ENCODE measurements around the gene ZFP91. TPM values are rescaled to one million over a fixed set of nuclear protein-coding genes. Genes with fewer than 3 reads are reported as not detected.

Gene ZFP91
- total and polyA plus RNA-seq, 3 donors from 2014 or later = 99.0 to 215 (median 126) TPM

DNA sequence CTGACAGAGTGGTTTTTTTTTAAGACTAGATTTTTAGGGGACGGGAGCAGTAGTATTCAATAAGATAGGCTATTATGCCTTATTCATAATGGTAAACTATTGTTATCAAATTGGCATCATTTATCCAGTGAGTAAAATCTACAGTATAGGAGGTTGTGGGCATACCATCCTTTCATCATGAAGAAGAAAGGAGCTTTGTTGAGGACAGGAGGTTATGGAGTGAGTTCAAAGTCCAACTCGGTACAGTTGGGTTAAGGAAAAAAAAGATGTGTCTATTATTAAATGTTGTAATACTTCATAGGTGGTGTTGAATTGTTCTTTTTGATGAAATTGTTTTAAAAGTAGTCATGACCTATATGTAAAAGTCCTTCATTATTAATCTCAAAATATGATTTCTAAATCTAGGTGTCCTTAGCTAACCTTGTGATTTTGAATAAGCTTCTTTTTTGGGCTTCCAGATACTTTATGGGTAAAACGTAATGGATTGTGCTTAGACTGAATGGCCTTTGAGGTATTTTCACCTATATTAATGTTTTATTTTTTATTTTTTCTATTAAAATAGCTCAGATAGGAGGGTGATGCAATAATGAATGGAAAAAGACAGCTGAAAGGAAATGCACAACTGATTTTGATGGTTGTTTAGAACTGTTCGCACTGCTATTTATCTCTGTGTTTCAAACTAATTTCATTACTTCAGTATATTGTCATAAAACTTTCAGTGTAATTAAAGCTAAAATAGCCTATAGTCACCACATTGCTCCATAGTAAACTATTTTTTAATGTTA is 28.3 kb downstream of the ZFP91 start:
- TF ChIP-seq, protein P1, sequence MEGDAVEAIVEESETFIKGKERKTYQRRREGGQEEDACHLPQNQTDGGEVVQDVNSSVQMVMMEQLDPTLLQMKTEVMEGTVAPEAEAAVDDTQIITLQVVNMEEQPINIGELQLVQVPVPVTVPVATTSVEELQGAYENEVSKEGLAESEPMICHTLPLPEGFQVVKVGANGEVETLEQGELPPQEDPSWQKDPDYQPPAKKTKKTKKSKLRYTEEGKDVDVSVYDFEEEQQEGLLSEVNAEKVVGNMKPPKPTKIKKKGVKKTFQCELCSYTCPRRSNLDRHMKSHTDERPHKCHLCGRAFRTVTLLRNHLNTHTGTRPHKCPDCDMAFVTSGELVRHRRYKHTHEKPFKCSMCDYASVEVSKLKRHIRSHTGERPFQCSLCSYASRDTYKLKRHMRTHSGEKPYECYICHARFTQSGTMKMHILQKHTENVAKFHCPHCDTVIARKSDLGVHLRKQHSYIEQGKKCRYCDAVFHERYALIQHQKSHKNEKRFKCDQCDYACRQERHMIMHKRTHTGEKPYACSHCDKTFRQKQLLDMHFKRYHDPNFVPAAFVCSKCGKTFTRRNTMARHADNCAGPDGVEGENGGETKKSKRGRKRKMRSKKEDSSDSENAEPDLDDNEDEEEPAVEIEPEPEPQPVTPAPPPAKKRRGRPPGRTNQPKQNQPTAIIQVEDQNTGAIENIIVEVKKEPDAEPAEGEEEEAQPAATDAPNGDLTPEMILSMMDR (IDR thresholded peaks at IDR 0.05) = no peak
- no peak for TF ChIP-seq POLR2A (IDR thresholded peaks at IDR 0.05)
- DNase-seq = no peak
- Histone ChIP-seq H3K27ac (no peak overlapping the region), H3K36me3 (ENCODE audit: low read depth, missing control alignments) (no peaks in the 10 kb centered on the region), H3K4me3 (no peak overlapping the region), H3K4me1 (no peaks in the 10 kb centered on the region), H3K9me3 (no peaks in the 10 kb centered on the region), H3K27me3 (no peaks in the 10 kb centered on the region)
- whole genome bisulfite sequencing, 2 donors = 89 to 90% methylated on average over 4 of the region's 4 CpGs
- intact Hi-C loops (cut with DNase I; ENCODE audit: low total_unique reads) = no loop called here

GRCh38 chr11:58608331-58608730 is 29.5 kb downstream of the ZFP91 start:
- intact Hi-C loops (cut with DNase I; ENCODE audit: low total_unique reads) = no loop called here
- no peak for DNase-seq
- no peak overlapping the region for H3K4me3 ChIP-seq
- H3K36me3 ChIP-seq (ENCODE audit: low read depth, missing control alignments) = no peaks in the 10 kb centered on the region
- TF ChIP-seq POLR2A (IDR thresholded peaks at IDR 0.05) = no peak
- TF ChIP-seq, protein P1 (IDR thresholded peaks at IDR 0.05) = no peak
- H3K27me3 ChIP-seq = no peaks in the 10 kb centered on the region
- no peak overlapping the region for H3K27ac ChIP-seq
- 95 to 96% methylated on average over 5 of the region's 5 CpGs for WGBS, 2 donors
- no peaks in the 10 kb centered on the region for H3K4me1 ChIP-seq
- H3K9me3 ChIP-seq = no peaks in the 10 kb centered on the region

- H3K27me3 ChIP-seq = no peaks in the 10 kb centered on the region
- TF ChIP-seq, protein P1 (IDR thresholded peaks at IDR 0.05) = no peak
- no peak for TF ChIP-seq POLR2A (IDR thresholded peaks at IDR 0.05)
- H3K27ac ChIP-seq = no peak overlapping the region
- DNase-seq = no peak
- H3K4me1 ChIP-seq = no peaks in the 10 kb centered on the region
- H3K36me3 ChIP-seq (ENCODE audit: low read depth, missing control alignments) = no peaks in the 10 kb centered on the region
- intact Hi-C loops (cut with DNase I; ENCODE audit: low total_unique reads) = no loop called here
- no peak overlapping the region for H3K4me3 ChIP-seq
- 83 to 93% methylated on average over 8 of the region's 8 CpGs for WGBS, 2 donors
- no peaks in the 10 kb centered on the region for H3K9me3 ChIP-seq
These were observed 30.9 kb downstream of the ZFP91 start for GRCh38 chr11:58609723-58610122.

- no peak for TF ChIP-seq POLR2A (IDR thresholded peaks at IDR 0.05)
- TF ChIP-seq, protein P1 (IDR thresholded peaks at IDR 0.05) = no peak
- WGBS, 2 donors = 94 to 95% methylated on average over 2 of the region's 2 CpGs
- intact Hi-C loops (cut with DNase I; ENCODE audit: low total_unique reads) = no loop called here
- no peak for DNase-seq
- no peaks in the 10 kb centered on the region for H3K36me3 ChIP-seq (ENCODE audit: low read depth, missing control alignments)
- H3K27me3 ChIP-seq = no peaks in the 10 kb centered on the region
- peaks cover 6% of the 10 kb centered on the region for H3K4me1 ChIP-seq
- H3K27ac ChIP-seq = no peak overlapping the region
- H3K9me3 ChIP-seq = no peaks in the 10 kb centered on the region
- H3K4me3 ChIP-seq = no peak overlapping the region
These were observed 34.4 kb downstream of the ZFP91 start for GRCh38 chr11:58613228-58613627.

- Histone ChIP-seq H3K4me1 (peaks cover 27% of the 10 kb centered on the region), H3K9me3 (no peaks in the 10 kb centered on the region), H3K36me3 (ENCODE audit: low read depth, missing control alignments) (no peaks in the 10 kb centered on the region), H3K4me3 (no peak overlapping the region), H3K27ac (no peak overlapping the region), H3K27me3 (no peaks in the 10 kb centered on the region)
- intact Hi-C loops (cut with DNase I; ENCODE audit: low total_unique reads) = no loop called here
- 89 to 91% methylated on average over 1 of the region's 1 CpG for WGBS, 2 donors
- no peak for DNase-seq
- no peak for TF ChIP-seq POLR2A (IDR thresholded peaks at IDR 0.05)
- TF ChIP-seq, protein P1 (IDR thresholded peaks at IDR 0.05) = no peak
These were observed 36.7 kb downstream of the ZFP91 start for GRCh38 chr11:58615559-58615958.
